ENCODE results near the gene MYO1F. TPM values are rescaled to one million over a fixed set of nuclear protein-coding genes. Genes with fewer than 3 reads are reported as not detected.
A peak's percentile ranks its signal among the peaks of the same experiment; 100 is the strongest.

The MYO1F gene
- total and polyA plus RNA-seq, 10 of the 15 experiments (the other 5 are each of a cell fraction or from before 2014, with no cell fraction given) = 3.5 to 49.4 (median 31.3) TPM

- no peak for TF ChIP-seq ZBTB40 (IDR thresholded peaks at IDR 0.05; ENCODE audit: borderline replicate concordance)
- TF ChIP-seq STAT1 (conservative IDR thresholded peaks at IDR 0.05) = no peak
- no peak for TF ChIP-seq TAF1 (IDR thresholded peaks at IDR 0.05; ENCODE audit: borderline replicate concordance, low read depth, low read length)
- TF ChIP-seq, protein P1, sequence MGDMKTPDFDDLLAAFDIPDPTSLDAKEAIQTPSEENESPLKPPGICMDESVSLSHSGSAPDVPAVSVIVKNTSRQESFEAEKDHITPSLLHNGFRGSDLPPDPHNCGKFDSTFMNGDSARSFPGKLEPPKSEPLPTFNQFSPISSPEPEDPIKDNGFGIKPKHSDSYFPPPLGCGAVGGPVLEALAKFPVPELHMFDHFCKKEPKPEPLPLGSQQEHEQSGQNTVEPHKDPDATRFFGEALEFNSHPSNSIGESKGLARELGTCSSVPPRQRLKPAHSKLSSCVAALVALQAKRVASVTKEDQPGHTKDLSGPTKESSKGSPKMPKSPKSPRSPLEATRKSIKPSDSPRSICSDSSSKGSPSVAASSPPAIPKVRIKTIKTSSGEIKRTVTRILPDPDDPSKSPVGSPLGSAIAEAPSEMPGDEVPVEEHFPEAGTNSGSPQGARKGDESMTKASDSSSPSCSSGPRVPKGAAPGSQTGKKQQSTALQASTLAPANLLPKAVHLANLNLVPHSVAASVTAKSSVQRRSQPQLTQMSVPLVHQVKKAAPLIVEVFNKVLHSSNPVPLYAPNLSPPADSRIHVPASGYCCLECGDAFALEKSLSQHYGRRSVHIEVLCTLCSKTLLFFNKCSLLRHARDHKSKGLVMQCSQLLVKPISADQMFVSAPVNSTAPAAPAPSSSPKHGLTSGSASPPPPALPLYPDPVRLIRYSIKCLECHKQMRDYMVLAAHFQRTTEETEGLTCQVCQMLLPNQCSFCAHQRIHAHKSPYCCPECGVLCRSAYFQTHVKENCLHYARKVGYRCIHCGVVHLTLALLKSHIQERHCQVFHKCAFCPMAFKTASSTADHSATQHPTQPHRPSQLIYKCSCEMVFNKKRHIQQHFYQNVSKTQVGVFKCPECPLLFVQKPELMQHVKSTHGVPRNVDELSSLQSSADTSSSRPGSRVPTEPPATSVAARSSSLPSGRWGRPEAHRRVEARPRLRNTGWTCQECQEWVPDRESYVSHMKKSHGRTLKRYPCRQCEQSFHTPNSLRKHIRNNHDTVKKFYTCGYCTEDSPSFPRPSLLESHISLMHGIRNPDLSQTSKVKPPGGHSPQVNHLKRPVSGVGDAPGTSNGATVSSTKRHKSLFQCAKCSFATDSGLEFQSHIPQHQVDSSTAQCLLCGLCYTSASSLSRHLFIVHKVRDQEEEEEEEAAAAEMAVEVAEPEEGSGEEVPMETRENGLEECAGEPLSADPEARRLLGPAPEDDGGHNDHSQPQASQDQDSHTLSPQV (IDR thresholded peaks at IDR 0.05) = no peak
- TF ChIP-seq SP1 (IDR thresholded peaks at IDR 0.05; ENCODE audit: low read depth, low read length) = no peak
- TF ChIP-seq RAD51 (IDR thresholded peaks at IDR 0.05) = no peak
- no peak for TF ChIP-seq RELA (IDR thresholded peaks at IDR 0.05; ENCODE audit: borderline replicate concordance, partially characterized antibody)
- TF ChIP-seq TCF12 (IDR thresholded peaks at IDR 0.05; ENCODE audit: low read depth, low read length) = no peak
- TF ChIP-seq, protein P2, sequence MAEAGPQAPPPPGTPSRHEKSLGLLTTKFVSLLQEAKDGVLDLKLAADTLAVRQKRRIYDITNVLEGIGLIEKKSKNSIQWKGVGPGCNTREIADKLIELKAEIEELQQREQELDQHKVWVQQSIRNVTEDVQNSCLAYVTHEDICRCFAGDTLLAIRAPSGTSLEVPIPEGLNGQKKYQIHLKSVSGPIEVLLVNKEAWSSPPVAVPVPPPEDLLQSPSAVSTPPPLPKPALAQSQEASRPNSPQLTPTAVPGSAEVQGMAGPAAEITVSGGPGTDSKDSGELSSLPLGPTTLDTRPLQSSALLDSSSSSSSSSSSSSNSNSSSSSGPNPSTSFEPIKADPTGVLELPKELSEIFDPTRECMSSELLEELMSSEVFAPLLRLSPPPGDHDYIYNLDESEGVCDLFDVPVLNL (IDR thresholded peaks at IDR 0.05; ENCODE audit: low read depth, low read length) = no peak
- TF ChIP-seq CEBPB (IDR thresholded peaks at IDR 0.05; ENCODE audit: borderline replicate concordance in 1 of 2, low read depth in 2 of 2, low read length in 2 of 2) = no peak
- no peak for TF ChIP-seq MXI1 (IDR thresholded peaks at IDR 0.05; ENCODE audit: low read depth, low read length)
- no peak for TF ChIP-seq STAT3 (IDR thresholded peaks at IDR 0.05; ENCODE audit: low read depth, low read length)
- TF ChIP-seq CHD1 (IDR thresholded peaks at IDR 0.05; ENCODE audit: low read depth, low read length) = no peak
- TF ChIP-seq SUZ12 (IDR thresholded peaks at IDR 0.05; ENCODE audit: unreplicated experiment) = no peak
- TF ChIP-seq RUNX3 (IDR thresholded peaks at IDR 0.05; ENCODE audit: low read length) = peak; percentile 100
- no peak for TF ChIP-seq ZSCAN29 (IDR thresholded peaks at IDR 0.05)
These were observed 8.0 kb downstream of the MYO1F start (continued) for GRCh38 chr19:8569066-8569771.
